ENCODE results near the gene ZNF385B. TPM values are rescaled to one million over a fixed set of nuclear protein-coding genes. Genes with fewer than 3 reads are reported as not detected.

Gene ZNF385B
- total RNA-seq, 1 donor from 2014 or later, result 35.8 TPM

- no peaks in the 10 kb centered on the region for H3K9me3 Mint-ChIP-seq
- H3K27ac Mint-ChIP-seq, result no peak overlapping the region
- no peak overlapping the region for H3K4me3 Mint-ChIP-seq
- H3K4me2 ChIP-seq, result no peak overlapping the region
- H3K27me3 ChIP-seq, result no peaks in the 10 kb centered on the region
- no peak overlapping the region for H3K27ac ChIP-seq
- H3K4me1 ChIP-seq, result no peaks in the 10 kb centered on the region
- TF ChIP-seq CTCF (IDR thresholded peaks at IDR 0.05), result no peak
- no peak for TF ChIP-seq EZH2phosphoT487 (IDR thresholded peaks at IDR 0.05)
- TF ChIP-seq EZH2 (IDR thresholded peaks at IDR 0.05), result no peak
- no peak overlapping the region for H2AFZ ChIP-seq (replicated peaks)
- no peaks in the 10 kb centered on the region for H3K9me3 ChIP-seq (ENCODE audit: low read depth)
- no peak for DNase-seq (ENCODE audit: low spot score)
- H3K27me3 Mint-ChIP-seq (ENCODE audit: insufficient read depth, low read depth), result peaks cover 2% of the 10 kb centered on the region
- peaks cover 11% of the 10 kb centered on the region for H3K36me3 ChIP-seq
- no peaks in the 10 kb centered on the region for H3F3A ChIP-seq (ENCODE audit: low read depth)
- H3K79me2 ChIP-seq (ENCODE audit: low read depth), result no peaks in the 10 kb centered on the region
- H3K36me3 Mint-ChIP-seq, result no peaks in the 10 kb centered on the region
- no peak overlapping the region for H3K9ac ChIP-seq
- H3K4me1 Mint-ChIP-seq, result no peaks in the 10 kb centered on the region
- no peak overlapping the region for H3K4me3 ChIP-seq
- no peaks in the 10 kb centered on the region for H4K20me1 ChIP-seq (ENCODE audit: low read depth)
Measured at GRCh38 chr2:179455824-179456223, 405.6 kb downstream of the ZNF385B start.

- no peak overlapping the region for H3K4me2 ChIP-seq
- Mint-ChIP-seq H3K4me1 (no peaks in the 10 kb centered on the region), H3K4me3 (no peak overlapping the region), H3K36me3 (no peaks in the 10 kb centered on the region), H3K27ac (no peak overlapping the region), H3K27me3 (ENCODE audit: insufficient read depth, low read depth) (peaks cover 2% of the 10 kb centered on the region), H3K9me3 (no peaks in the 10 kb centered on the region)
- no peak overlapping the region for H3K27ac ChIP-seq
- no peaks in the 10 kb centered on the region for H4K20me1 ChIP-seq (ENCODE audit: low read depth)
- no peaks in the 10 kb centered on the region for H3K79me2 ChIP-seq (ENCODE audit: low read depth)
- no peaks in the 10 kb centered on the region for H3F3A ChIP-seq (ENCODE audit: low read depth)
- H3K9ac ChIP-seq, result no peak overlapping the region
- H3K36me3 ChIP-seq, result peaks cover 11% of the 10 kb centered on the region
- H3K4me1 ChIP-seq, result no peaks in the 10 kb centered on the region
- H3K9me3 ChIP-seq (ENCODE audit: low read depth), result no peaks in the 10 kb centered on the region
- H2AFZ ChIP-seq (replicated peaks), result no peak overlapping the region
- H3K4me3 ChIP-seq, result no peak overlapping the region
- TF ChIP-seq EZH2phosphoT487 (IDR thresholded peaks at IDR 0.05) (no peak), EZH2 (IDR thresholded peaks at IDR 0.05) (no peak), CTCF (IDR thresholded peaks at IDR 0.05) (no peak)
- no peaks in the 10 kb centered on the region for H3K27me3 ChIP-seq
- DNase-seq (ENCODE audit: low spot score), result no peak
Measured at GRCh38 chr2:179455172-179455524, 406.3 kb downstream of the ZNF385B start.

GRCh38 chr2:179454443-179455171, 406.8 kb downstream of the ZNF385B start:
- Histone ChIP-seq H3K27me3 (no peaks in the 10 kb centered on the region), H3K9ac (no peak overlapping the region), H3K4me3 (no peak overlapping the region), H3K4me1 (no peaks in the 10 kb centered on the region), H3K9me3 (ENCODE audit: low read depth) (no peaks in the 10 kb centered on the region), H3K36me3 (peaks cover 11% of the 10 kb centered on the region), H3K27ac (no peak overlapping the region), H4K20me1 (ENCODE audit: low read depth) (no peaks in the 10 kb centered on the region), H3F3A (ENCODE audit: low read depth) (no peaks in the 10 kb centered on the region), H3K79me2 (ENCODE audit: low read depth) (no peaks in the 10 kb centered on the region), H3K4me2 (no peak overlapping the region), H2AFZ (replicated peaks) (no peak overlapping the region)
- Mint-ChIP-seq H3K4me3 (no peak overlapping the region), H3K9me3 (no peaks in the 10 kb centered on the region), H3K27me3 (ENCODE audit: insufficient read depth, low read depth) (peaks cover 2% of the 10 kb centered on the region), H3K27ac (no peak overlapping the region), H3K4me1 (no peaks in the 10 kb centered on the region), H3K36me3 (no peaks in the 10 kb centered on the region)
- TF ChIP-seq CTCF (IDR thresholded peaks at IDR 0.05), result no peak
- no peak for TF ChIP-seq EZH2phosphoT487 (IDR thresholded peaks at IDR 0.05)
- no peak for TF ChIP-seq EZH2 (IDR thresholded peaks at IDR 0.05)
- no peak for DNase-seq (ENCODE audit: low spot score)

Measured in neural progenitor cell (in vitro differentiated cells).